Esophagus squamous epithelium (tissue), 4 donors: Measurements from ENCODE around the gene TMEM121.

ENCODE experiments used
- POLR2A ChIP-seq, 4 donors: fragments of 450-650 bp; IDR thresholded peaks; one replicate each; pipeline ENCODE4 v1.6.1; 2017; ENCODE audit warnings: antibody characterized with exemption in 4 of 4, mild to moderate bottlenecking in 4 of 4, moderate library complexity in 3 of 4
- TF ChIP-seq, protein P1 (sequence below), 6 experiments: fragments of 450-650 bp in 4 of 6; fragments of 200-600 bp in 2 of 6; sonication (generic) in 2 of 6; IDR thresholded peaks; one replicate each; pipeline ENCODE4 v1.5.1; 2016 to 2019; ENCODE audit warnings: antibody characterized with exemption in 6 of 6, mild to moderate bottlenecking in 4 of 6, moderate library complexity in 4 of 6

DNA sequence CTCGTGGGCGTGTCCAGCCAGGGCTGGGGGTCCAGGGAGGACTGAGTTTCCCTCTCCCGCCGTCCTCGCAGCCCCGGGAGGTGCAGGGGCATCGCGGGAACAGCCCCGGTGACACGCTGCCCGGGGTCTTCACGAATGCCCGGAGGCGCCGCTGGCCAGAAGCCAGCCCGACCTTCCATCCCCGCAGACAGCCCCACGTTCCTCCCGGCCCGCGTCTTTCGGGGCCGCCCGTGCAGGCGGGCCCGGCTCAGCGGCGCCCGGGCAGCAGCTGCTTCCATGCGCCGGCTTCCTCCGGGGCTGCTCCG, 36.2 kb upstream of the TMEM121 start:
- TF ChIP-seq, protein P1, sequence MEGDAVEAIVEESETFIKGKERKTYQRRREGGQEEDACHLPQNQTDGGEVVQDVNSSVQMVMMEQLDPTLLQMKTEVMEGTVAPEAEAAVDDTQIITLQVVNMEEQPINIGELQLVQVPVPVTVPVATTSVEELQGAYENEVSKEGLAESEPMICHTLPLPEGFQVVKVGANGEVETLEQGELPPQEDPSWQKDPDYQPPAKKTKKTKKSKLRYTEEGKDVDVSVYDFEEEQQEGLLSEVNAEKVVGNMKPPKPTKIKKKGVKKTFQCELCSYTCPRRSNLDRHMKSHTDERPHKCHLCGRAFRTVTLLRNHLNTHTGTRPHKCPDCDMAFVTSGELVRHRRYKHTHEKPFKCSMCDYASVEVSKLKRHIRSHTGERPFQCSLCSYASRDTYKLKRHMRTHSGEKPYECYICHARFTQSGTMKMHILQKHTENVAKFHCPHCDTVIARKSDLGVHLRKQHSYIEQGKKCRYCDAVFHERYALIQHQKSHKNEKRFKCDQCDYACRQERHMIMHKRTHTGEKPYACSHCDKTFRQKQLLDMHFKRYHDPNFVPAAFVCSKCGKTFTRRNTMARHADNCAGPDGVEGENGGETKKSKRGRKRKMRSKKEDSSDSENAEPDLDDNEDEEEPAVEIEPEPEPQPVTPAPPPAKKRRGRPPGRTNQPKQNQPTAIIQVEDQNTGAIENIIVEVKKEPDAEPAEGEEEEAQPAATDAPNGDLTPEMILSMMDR (IDR thresholded peaks at IDR 0.05) = no peak
- TF ChIP-seq POLR2A (IDR thresholded peaks at IDR 0.05) = no peak
